ENCODE measurements around the gene RPS6KA2. TPM values are rescaled to one million over a fixed set of nuclear protein-coding genes. Genes with fewer than 3 reads are reported as not detected.

The RPS6KA2 gene
- polyA plus RNA-seq, 1 donor (not counting 4 experiments of a cell fraction or from before 2014, with no cell fraction given): 8.2 TPM

GRCh38 chr6:166459272-166459671 is 167.8 kb downstream of the RPS6KA2 start:
- dilution Hi-C loops (cut with MboI; ENCODE audit: extremely low pct_ligation_motif_present, low sequenced_read_pairs): no loop called here
- Histone ChIP-seq H3K4me2 (ENCODE audit: control insufficient read depth, extremely low read depth, insufficient read depth, low read depth, low read length) (no peak overlapping the region), H3K79me2 (ENCODE audit: control insufficient read depth, insufficient read depth, low read length) (no peaks in the 10 kb centered on the region), H3K4me1 (ENCODE audit: control insufficient read depth, extremely low read depth, insufficient read depth, low read length) (peaks cover 8% of the 10 kb centered on the region), H2AFZ (ENCODE audit: control insufficient read depth, low read length) (no peak overlapping the region), H4K20me1 (ENCODE audit: control insufficient read depth, extremely low read depth, insufficient read depth, low read length) (no peaks in the 10 kb centered on the region), H3K4me3 (ENCODE audit: control insufficient read depth in 2 of 3, extremely low read depth in 1 of 3, insufficient read depth in 2 of 3, low read depth in 1 of 3, low read length in 3 of 3) (no peak overlapping the region), H3K9me3 (ENCODE audit: control insufficient read depth, low read depth, low read length) (no peaks in the 10 kb centered on the region), H3K27me3 (ENCODE audit: control insufficient read depth, extremely low read depth, insufficient read depth, low read length) (no peaks in the 10 kb centered on the region), H3K9ac (ENCODE audit: control insufficient read depth, extremely low read depth, insufficient read depth, low read length) (no peak overlapping the region), H3K36me3 (ENCODE audit: control insufficient read depth in 2 of 2, extremely low read depth in 1 of 2, insufficient read depth in 2 of 2, low read length in 2 of 2) (no peaks in the 10 kb centered on the region), H3K27ac (ENCODE audit: control insufficient read depth, insufficient read depth, low read length) (no peak overlapping the region), H3K9me1 (ENCODE audit: control insufficient read depth, extremely low read depth, insufficient read depth, low read length) (no peaks in the 10 kb centered on the region)
- TF ChIP-seq CTCF (optimal IDR thresholded peaks at IDR 0.05 in 1 of 3, IDR thresholded peaks at IDR 0.05 in 1 of 3, conservative IDR thresholded peaks at IDR 0.05 in 1 of 3; ENCODE audit: extremely low read depth in 1 of 3, insufficient read depth in 2 of 3, low read length in 3 of 3) (no peak), EZH2 (IDR thresholded peaks at IDR 0.05; ENCODE audit: low read length) (no peak)
- no peak for FAIRE-seq
- DNase-seq (ENCODE audit: low read depth, low spot score): no peak

- DNase-seq (ENCODE audit: low read depth, low spot score) (no peak), FAIRE-seq (no peak)
- dilution Hi-C loops (cut with MboI; ENCODE audit: extremely low pct_ligation_motif_present, low sequenced_read_pairs): no loop called here
- Histone ChIP-seq H2AFZ (ENCODE audit: control insufficient read depth, low read length) (no peak overlapping the region), H4K20me1 (ENCODE audit: control insufficient read depth, extremely low read depth, insufficient read depth, low read length) (no peaks in the 10 kb centered on the region), H3K9me1 (ENCODE audit: control insufficient read depth, extremely low read depth, insufficient read depth, low read length) (no peaks in the 10 kb centered on the region), H3K79me2 (ENCODE audit: control insufficient read depth, insufficient read depth, low read length) (no peaks in the 10 kb centered on the region), H3K4me1 (ENCODE audit: control insufficient read depth, extremely low read depth, insufficient read depth, low read length) (peaks cover 8% of the 10 kb centered on the region), H3K9me3 (ENCODE audit: control insufficient read depth, low read depth, low read length) (no peaks in the 10 kb centered on the region), H3K4me3 (ENCODE audit: control insufficient read depth in 2 of 3, extremely low read depth in 1 of 3, insufficient read depth in 2 of 3, low read depth in 1 of 3, low read length in 3 of 3) (no peak overlapping the region), H3K27ac (ENCODE audit: control insufficient read depth, insufficient read depth, low read length) (no peak overlapping the region), H3K27me3 (ENCODE audit: control insufficient read depth, extremely low read depth, insufficient read depth, low read length) (no peaks in the 10 kb centered on the region), H3K9ac (ENCODE audit: control insufficient read depth, extremely low read depth, insufficient read depth, low read length) (no peak overlapping the region), H3K4me2 (ENCODE audit: control insufficient read depth, extremely low read depth, insufficient read depth, low read depth, low read length) (no peak overlapping the region), H3K36me3 (ENCODE audit: control insufficient read depth in 2 of 2, extremely low read depth in 1 of 2, insufficient read depth in 2 of 2, low read length in 2 of 2) (no peaks in the 10 kb centered on the region)
- TF ChIP-seq CTCF (optimal IDR thresholded peaks at IDR 0.05 in 1 of 3, IDR thresholded peaks at IDR 0.05 in 1 of 3, conservative IDR thresholded peaks at IDR 0.05 in 1 of 3; ENCODE audit: extremely low read depth in 1 of 3, insufficient read depth in 2 of 3, low read length in 3 of 3) (no peak), EZH2 (IDR thresholded peaks at IDR 0.05; ENCODE audit: low read length) (no peak)
Observed at GRCh38 chr6:166456395-166457156, 170.5 kb downstream of the RPS6KA2 start.
